A549 treated with Hydrocortisone at 1 μM for 4 hours (cell line): Measurements from ENCODE around the gene MTHFD2L. TPM values are rescaled to one million over a fixed set of nuclear protein-coding genes. Genes with fewer than 3 reads are reported as not detected.

Source experiments
- total RNA-seq: library from RNA; stranded (reverse); fragments of 200-300 nt; extraction: Qiagen RNA extraction; gene quantifications from 5 replicates; pipeline ENCODE4 v1.2.3, GENCODE V29; 2022

MTHFD2L gene
- 7.9 to 10.2 TPM (median 8.9 TPM) in 5 replicates for total RNA-seq

DNA sequence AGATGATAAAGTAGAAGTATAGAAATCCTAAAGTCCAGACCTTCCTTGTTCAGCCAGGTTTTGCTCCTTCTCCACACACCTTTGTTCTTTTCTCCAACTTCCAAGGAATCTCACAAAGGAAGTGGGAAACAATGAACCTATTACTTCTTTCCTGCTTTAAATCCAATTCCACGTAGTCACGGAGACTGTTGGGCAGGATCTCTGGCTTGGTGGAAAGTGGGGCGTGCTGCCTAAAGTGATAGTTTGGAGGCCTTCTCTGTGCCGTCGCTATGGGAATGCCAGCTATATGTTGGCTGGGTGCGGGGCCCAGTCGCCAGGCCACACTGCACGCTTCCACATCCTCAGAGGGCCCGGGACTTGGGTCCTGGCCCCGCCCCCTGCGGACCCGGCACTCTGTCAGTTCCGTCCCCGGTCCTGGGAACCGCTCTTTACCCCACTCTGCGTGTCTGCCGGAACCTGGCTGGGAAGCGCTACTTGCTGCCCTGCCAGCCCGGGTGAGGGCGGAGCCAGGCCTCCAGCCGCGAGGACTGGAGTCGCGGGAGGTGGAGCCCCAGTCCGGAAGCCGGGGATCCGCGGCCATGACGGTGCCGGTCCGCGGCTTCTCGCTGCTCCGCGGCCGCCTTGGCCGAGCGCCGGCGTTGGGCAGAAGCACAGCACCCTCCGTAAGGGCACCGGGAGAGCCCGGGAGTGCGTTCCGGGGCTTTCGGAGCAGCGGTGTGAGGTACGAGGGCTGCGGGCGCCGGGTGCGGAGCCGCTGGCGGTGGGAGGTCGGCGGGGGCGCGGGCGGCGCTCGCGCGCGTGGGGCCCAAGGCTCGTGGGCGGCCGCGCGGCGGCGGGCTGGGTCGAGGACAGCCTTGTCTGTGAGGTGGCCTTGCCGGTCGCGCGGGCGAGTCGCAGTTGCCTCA is at the start of gene MTHFD2L:
Gene MTHFD2L (plus strand): TSS at position 558 of the 905 bp plus-strand sequence. CDS start 21 bp downstream, at position 579.

DNA sequence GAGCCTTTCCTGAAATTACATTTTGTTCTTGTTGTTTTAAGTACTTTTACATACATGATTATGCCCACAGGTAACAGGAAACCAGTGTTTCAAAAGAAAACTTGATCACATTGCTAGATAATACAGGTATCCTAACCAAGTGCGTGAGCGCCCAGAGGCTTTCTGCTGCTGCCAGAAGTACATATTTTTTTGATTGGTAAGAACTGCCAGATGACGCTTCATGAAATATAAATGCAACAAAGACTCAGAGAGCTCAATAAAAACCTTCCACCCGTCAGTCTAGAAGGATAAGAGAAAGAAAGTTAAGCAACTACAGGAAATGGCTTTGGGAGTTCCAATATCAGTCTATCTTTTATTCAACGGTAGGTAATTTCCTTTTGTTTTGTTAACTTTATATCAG is 150.3 kb downstream of the MTHFD2L start, which contains the start of gene EPGN:
Gene EPGN (plus strand): TSS at position 256 of the 400 bp plus-strand sequence. CDS start 64 bp downstream, at position 320.

Other genes starting within 250 kb of the MTHFD2L start
- gene PF4, start 176.1 kb upstream of the MTHFD2L start, total RNA-seq: 0.23 to 1.2 TPM (median 0.92 TPM) in 5 replicates
- 0.17 TPM in 1 of 5 replicates, not detected in the others for gene PPBP, start 169.9 kb upstream of the MTHFD2L start, total RNA-seq
- 27.5 to 37.7 TPM (median 31.5 TPM) in 5 replicates for gene CXCL5, start 159.4 kb upstream of the MTHFD2L start, total RNA-seq
- 2.6 to 4.0 TPM (median 3.8 TPM) in 5 replicates for gene CXCL3, start 119.4 kb upstream of the MTHFD2L start, total RNA-seq
- gene CXCL2, start 58.9 kb upstream of the MTHFD2L start, total RNA-seq: 9.2 to 14.6 TPM (median 11.2 TPM) in 5 replicates
- 0.50 TPM in 1 of 5 replicates, not detected in the others for gene EPGN, start 150.4 kb downstream of the MTHFD2L start, total RNA-seq
- 10.2 to 16.9 TPM (median 13.1 TPM) in 5 replicates for gene EREG, start 207.0 kb downstream of the MTHFD2L start, total RNA-seq